DOHH2 (cell line): ENCODE data around the gene KCNG2.

Experiments used
- CTCF ChIP-seq: fragments of 200-600 bp; sonication (generic); IDR thresholded peaks from one replicate; pipeline ENCODE4 v1.5.1; 2014; ENCODE audit warnings: antibody characterized with exemption, mild to moderate bottlenecking, low read depth, low read length; ENCODE audit not compliant: poor library complexity, severe bottlenecking
- EZH2phosphoT487 ChIP-seq: fragments of 200-600 bp; sonication (generic); IDR thresholded peaks from 2 replicates; pipeline ENCODE4 v1.6.1; 2017; ENCODE audit warnings: borderline replicate concordance, mild to moderate bottlenecking, antibody characterized with exemption, low read length, moderate library complexity, mixed read lengths

DNA sequence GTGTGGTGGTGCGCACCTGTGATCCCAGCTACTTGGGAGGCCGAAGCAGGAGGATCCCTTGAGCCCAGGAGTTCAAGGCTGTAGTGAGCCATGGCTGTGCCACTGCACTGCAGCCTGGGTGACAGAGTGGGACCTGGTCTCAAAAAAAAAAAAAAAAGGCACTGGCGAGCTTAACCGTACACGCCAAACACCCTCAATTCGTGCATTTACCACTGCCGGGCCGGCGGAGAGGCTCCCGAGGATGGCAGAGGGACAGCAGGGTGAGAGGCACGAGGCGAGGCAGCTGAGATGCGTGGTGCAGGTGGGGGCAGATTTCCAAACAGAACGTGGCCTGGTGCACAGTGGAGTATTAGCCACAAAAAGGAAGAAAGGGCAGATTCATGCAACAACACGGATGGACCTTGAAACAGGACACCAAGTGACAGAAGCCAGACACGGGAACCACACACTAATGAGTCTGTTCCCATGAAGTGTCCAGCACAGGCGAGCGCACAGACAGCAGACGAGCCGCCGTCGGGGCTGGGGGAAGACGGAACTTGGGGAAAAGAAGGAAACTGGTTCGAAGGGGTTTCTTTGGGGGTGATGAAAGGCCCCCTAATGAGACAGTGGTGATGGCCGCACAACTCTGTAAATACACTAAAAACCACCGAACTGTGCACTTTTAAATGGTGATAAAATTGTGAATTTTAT lies 126.3 kb downstream of the KCNG2 start:
- no peak for TF ChIP-seq CTCF
- no peak for TF ChIP-seq EZH2phosphoT487
